IMR-90 (cell line): Measurements from ENCODE around the gene TMEM208. TPM values are rescaled to one million over a fixed set of nuclear protein-coding genes. Genes with fewer than 3 reads are reported as not detected.

Source experiments
- ATAC-seq: fragments of 200-7000 bp; cut with Tn5 transposase; 2 replicates; pipeline ENCODE4 v1.9.1; 2020; ENCODE audit warnings: low read depth, mild to moderate bottlenecking, moderate library complexity
- BruUV-seq: library from RNA; stranded (reverse); fragments of 400-500 nt; replicated peaks from 2 replicates; lab custom pipeline; 2021; lab: Mats Ljungman, UMichigan
- CTCF ChIA-PET: fragments of 300-600 bp; formaldehyde crosslinking; extraction: SDS; loops from one replicate; lab custom pipeline; 2021; ENCODE audit warnings: antibody characterized with exemption; lab: Yijun Ruan, JAX
- POLR2A ChIA-PET: fragments of 300-600 bp; sonication (Branson Sonifier 250); formaldehyde crosslinking; loops from one replicate; lab custom pipeline; 2022; ENCODE audit warnings: antibody characterized with exemption; ENCODE audit not compliant: unreplicated experiment; lab: Charles Lee
- DNase-seq: peaks from one replicate; pipeline ENCODE4 v3.0.0; 2013
- H2AFZ ChIP-seq: replicated peaks from 2 replicates; pipeline ENCODE3; 2013; ENCODE audit warnings: low read length, mild to moderate bottlenecking; ENCODE audit not compliant: poor library complexity
- H2AK5ac ChIP-seq: 2 replicates; pipeline ENCODE4 v1.6.1; 2013; ENCODE audit warnings: low read depth, low read length, inconsistent platforms
- H2AK9ac ChIP-seq: replicated peaks from 2 replicates; pipeline ENCODE3; 2013; ENCODE audit warnings: mild to moderate bottlenecking, low read depth, low read length, moderate library complexity; ENCODE audit not compliant: poor library complexity
- H2BK120ac ChIP-seq: 2 replicates; pipeline ENCODE4 v1.6.1; 2013; ENCODE audit warnings: low read depth, low read length, inconsistent platforms
- H2BK15ac ChIP-seq: 3 replicates; pipeline ENCODE4 v1.6.1; 2013; ENCODE audit warnings: low read depth, low read length, inconsistent platforms
- H2BK20ac ChIP-seq: 2 replicates; pipeline ENCODE4 v1.6.1; 2013; ENCODE audit warnings: low read depth, mild to moderate bottlenecking, inconsistent platforms, low read length, moderate library complexity
- H2BK5ac ChIP-seq: 2 replicates; pipeline ENCODE4 v1.6.1; 2013; ENCODE audit warnings: mild to moderate bottlenecking, low read depth, low read length, inconsistent platforms; ENCODE audit not compliant: poor library complexity, severe bottlenecking
- H3K14ac ChIP-seq: replicated peaks from 2 replicates; pipeline ENCODE4 v1.6.1; 2013; ENCODE audit warnings: low read depth, low read length, inconsistent platforms
- H3K18ac ChIP-seq: 2 replicates; pipeline ENCODE4 v1.6.1; 2013; ENCODE audit warnings: low read depth, low read length, control low read depth
- H3K23ac ChIP-seq: 2 replicates; pipeline ENCODE4 v1.6.1; 2013; ENCODE audit warnings: low read depth, low read length, inconsistent platforms
- H3K27ac ChIP-seq: 2 replicates; pipeline ENCODE4 v1.5.1; 2013; ENCODE audit warnings: mild to moderate bottlenecking, control low read depth, low read length; ENCODE audit not compliant: insufficient read depth
- H3K27me3 ChIP-seq: 2 replicates; pipeline ENCODE4 v1.6.1; 2013; ENCODE audit warnings: low read length; ENCODE audit not compliant: control insufficient read depth, insufficient read depth
- H3K36me3 ChIP-seq: 2 replicates; pipeline ENCODE4 v1.6.1; 2013; ENCODE audit warnings: low read length, mixed read lengths; ENCODE audit not compliant: control insufficient read depth, insufficient read depth
- H3K4ac ChIP-seq: 2 replicates; pipeline ENCODE4 v1.6.1; 2013; ENCODE audit warnings: low read depth, low read length, inconsistent platforms
- H3K4me1 ChIP-seq: 2 replicates; pipeline ENCODE4 v1.6.1; 2013; ENCODE audit warnings: low read length, mixed read lengths; ENCODE audit not compliant: control insufficient read depth, insufficient read depth
- H3K4me2 ChIP-seq: 2 replicates; pipeline ENCODE4 v1.6.1; 2013; ENCODE audit warnings: low read depth, mild to moderate bottlenecking, control low read depth, low read length, moderate library complexity
- H3K4me3 ChIP-seq: 2 replicates; pipeline ENCODE4 v1.5.1; 2013; ENCODE audit warnings: low read depth, mild to moderate bottlenecking, control low read depth, low read length, moderate library complexity; ENCODE audit not compliant: insufficient read depth
- H3K56ac ChIP-seq: 2 replicates; pipeline ENCODE4 v1.6.1; 2013; ENCODE audit warnings: low read length, inconsistent platforms; ENCODE audit not compliant: insufficient read depth; ENCODE audit errors: extremely low read depth
- H3K79me1 ChIP-seq, 2 experiments: 2 replicates each; pipeline ENCODE4 v1.6.1; 2013; ENCODE audit warnings: low read length in 2 of 2, inconsistent platforms in 1 of 2, low read depth in 1 of 2
- H3K9ac ChIP-seq: 2 replicates; pipeline ENCODE4 v1.6.1; 2013; ENCODE audit warnings: low read depth, low read length, control low read depth
- H3K9me1 ChIP-seq: 2 replicates; pipeline ENCODE4 v1.6.1; 2013; ENCODE audit warnings: low read length, inconsistent platforms; ENCODE audit not compliant: insufficient read depth
- H3K9me3 ChIP-seq: 2 replicates; pipeline ENCODE4 v1.6.1; 2013; ENCODE audit warnings: low read length; ENCODE audit not compliant: control insufficient read depth, insufficient read depth
- H4K20me1 ChIP-seq: 2 replicates; pipeline ENCODE4 v1.6.1; 2013; ENCODE audit warnings: low read length, inconsistent platforms; ENCODE audit not compliant: insufficient read depth
- H4K5ac ChIP-seq: 2 replicates; pipeline ENCODE4 v1.6.1; 2013; ENCODE audit warnings: mild to moderate bottlenecking, low read depth, low read length, control low read depth
- H4K8ac ChIP-seq, 2 experiments: 2 replicates each; pipeline ENCODE4 v1.6.1; 2013; ENCODE audit warnings: low read depth in 2 of 2, low read length in 2 of 2, control low read depth in 1 of 2, inconsistent platforms in 1 of 2
- H4K91ac ChIP-seq: 2 replicates; pipeline ENCODE4 v1.6.1; 2013; ENCODE audit warnings: low read depth, low read length, inconsistent platforms; ENCODE audit not compliant: insufficient read depth
- CEBPB ChIP-seq: IDR thresholded peaks from 2 replicates; pipeline ENCODE4 v1.6.1; 2012; ENCODE audit warnings: low read depth, low read length, improper control_type of control experiment
- MAFK ChIP-seq: IDR thresholded peaks from 2 replicates; pipeline ENCODE4 v1.6.1; 2012; ENCODE audit warnings: low read depth, low read length, improper control_type of control experiment
- MAZ ChIP-seq: IDR thresholded peaks from 2 replicates; pipeline ENCODE4 v1.6.1; 2012; ENCODE audit warnings: low read depth, mild to moderate bottlenecking, low read length, improper control_type of control experiment, moderate library complexity, borderline replicate concordance
- MXI1 ChIP-seq: IDR thresholded peaks from 2 replicates; pipeline ENCODE4 v1.6.1; 2012; ENCODE audit warnings: low read depth, mild to moderate bottlenecking, low read length, moderate library complexity, borderline replicate concordance
- RAD21 ChIP-seq: IDR thresholded peaks from 2 replicates; pipeline ENCODE4 v1.6.1; 2012; ENCODE audit warnings: low read length, improper control_type of control experiment
- RCOR1 ChIP-seq: IDR thresholded peaks from 2 replicates; pipeline ENCODE4 v1.6.1; 2012; ENCODE audit warnings: mild to moderate bottlenecking, low read length, improper control_type of control experiment; ENCODE audit not compliant: insufficient replicate concordance
- WGBS, 2 experiments: methylation state at CpG; one replicate each; pipeline versions ENCODE4 v1.1.5 to v1.1.7; 2013; ENCODE audit warnings: missing lambda C conversion rate in 2 of 2; ENCODE audit not compliant: insufficient read length in 1 of 2; ENCODE audit errors: extremely low coverage in 2 of 2; 5-methylcytosine and 5-hydroxymethylcytosine counted together
- dilution Hi-C: fragments of 300-500 bp; cut with HindIII; formaldehyde crosslinking; loops from one replicate; pipeline ENCODE4 v1.14.3; 2018; ENCODE audit warnings: low sequenced_read_pairs; ENCODE audit not compliant: unreplicated experiment
- in situ Hi-C: fragments of 300-500 bp; cut with MboI; formaldehyde crosslinking; loops from 3 replicates; pipeline ENCODE4 v1.14.3; 2019; ENCODE audit warnings: low sequenced_read_pairs, inconsistent platforms, mixed read lengths
- intact Hi-C: fragments of 100-400 bp; cut with micrococcal nuclease; formaldehyde crosslinking; loops from 2 replicates; pipeline ENCODE4 v1.10.0; 2022
- polyA plus RNA-seq, 3 experiments: library from polyadenylated mRNA; depleted of rRNA; stranded (reverse); fragments of >200 nt; gene quantifications; 2 replicates each; pipeline ENCODE4 v1.2.3, GENCODE V29; 2012; ENCODE audit warnings: low replicate concordance in 1 of 3
- total RNA-seq: library from RNA; depleted of rRNA; stranded (reverse); fragments of >200 nt; gene quantifications from 2 replicates; pipeline ENCODE4 v1.2.3, GENCODE V29; 2012

The TMEM208 gene
- total and polyA plus RNA-seq, 2 of the 4 experiments (the other 2 are of a cell fraction), result 65.6 to 66.5 TPM

GRCh38 chr16:67211674-67212073 lies 15.3 kb upstream of the TMEM208 start:
- peaks cover 8% of the 10 kb centered on the region for H3K4me1 ChIP-seq
- H4K8ac ChIP-seq, result no peak overlapping the region
- H4K20me1 ChIP-seq, result 0 out of 2 replicates have a peak, but pooled peaks cover 6% of the 10 kb centered on the region
- TF ChIP-seq MAFK (no peak), CEBPB (no peak), RCOR1 (no peak), MAZ (no peak), MXI1 (no peak), RAD21 (no peak)
- no peak overlapping the region for H3K14ac ChIP-seq
- H3K4me3 ChIP-seq, result no peak overlapping the region
- H2AK9ac ChIP-seq, result no peak overlapping the region
- no peak overlapping the region for H4K5ac ChIP-seq
- no peak overlapping the region for H2BK5ac ChIP-seq
- ATAC-seq (no peak), DNase-seq (no peak)
- CTCF ChIA-PET, result interaction anchor here (1.5 kb wide), 1 partner anchor 14 kb away, joined by 3 read pairs; no protein-coding TSS in a partner anchor
- no peaks in the 10 kb centered on the region for H3K36me3 ChIP-seq
- intact Hi-C loops (no loop called here), dilution Hi-C loops (no loop called here), in situ Hi-C loops (no loop called here)
- no peak overlapping the region for H2BK15ac ChIP-seq
- H3K56ac ChIP-seq, result no peak overlapping the region
- H3K18ac ChIP-seq, result no peak overlapping the region
- POLR2A ChIA-PET, result no interaction called here
- no peaks in the 10 kb centered on the region for H3K27me3 ChIP-seq
- no peak overlapping the region for H4K91ac ChIP-seq
- H3K9me3 ChIP-seq, result no peaks in the 10 kb centered on the region
- no peak overlapping the region for H2BK20ac ChIP-seq
- no peak overlapping the region for H3K27ac ChIP-seq
- no peak overlapping the region for H3K9ac ChIP-seq
- H3K4ac ChIP-seq, result no peak overlapping the region
- H2AFZ ChIP-seq, result no peak overlapping the region
- no peak overlapping the region for H3K4me2 ChIP-seq
- no peak overlapping the region for H2BK120ac ChIP-seq
- H3K23ac ChIP-seq, result no peak overlapping the region
- no peak overlapping the region for H2AK5ac ChIP-seq
- H3K9me1 ChIP-seq, result peaks cover 20% of the 10 kb centered on the region
- 80% methylated on average over 2 of the region's 7 CpGs; no CpG with 5 or more reads in 1 of the 2 experiments for WGBS, 2 experiments
- BruUV-seq, result no TSS peak
- H3K79me1 ChIP-seq, result peaks cover 0 to 9% of the 10 kb centered on the region in 2 experiments; a peak in 1 of 4 replicates
